CD4-positive, alpha-beta T cell (primary cell): Measurements from ENCODE around the gene ARCN1. TPM values are rescaled to one million over a fixed set of nuclear protein-coding genes. Genes with fewer than 3 reads are reported as not detected.

ENCODE experiments used
- ATAC-seq: fragments of 200-7000 bp; cut with Tn5 transposase; one replicate; pipeline ENCODE4 v1.10.0; 2022; ENCODE audit warnings: mild to moderate bottlenecking; ENCODE audit not compliant: poor library complexity
- CTCF ChIA-PET: fragments of 350-600 bp; sonication (Branson Sonifier 250); formaldehyde crosslinking; loops from one replicate; lab custom pipeline; 2021; ENCODE audit warnings: antibody characterized with exemption, inconsistent platforms; lab: Charles Lee
- POLR2A ChIA-PET: fragments of 350-600 bp; sonication (Branson Sonifier 250); formaldehyde crosslinking; loops from one replicate; lab custom pipeline; 2021; ENCODE audit warnings: antibody characterized with exemption, inconsistent platforms; lab: Charles Lee
- DNase-seq, 14 experiments: peaks; one replicate each; pipeline ENCODE4 v3.0.0-alpha.2; 2013 to 2020; ENCODE audit warnings: mixed read lengths in 2 of 14
- H3K27ac ChIP-seq, 2 donors: one replicate each; pipeline versions ENCODE4 v1.5.1 to v1.7.0; 2013; ENCODE audit warnings: low read length in 2 of 2, low read depth in 1 of 2, mild to moderate bottlenecking in 1 of 2
- H3K27me3 ChIP-seq, 2 experiments: 1 replicate in 1 of 2; 2 replicates in 1 of 2; pipeline versions ENCODE4 v1.6.1 to v1.7.0; 2013; ENCODE audit warnings: low read length in 2 of 2, control low read depth in 1 of 2, mild to moderate bottlenecking in 1 of 2, moderate library complexity in 1 of 2; ENCODE audit not compliant: insufficient read depth in 2 of 2, control insufficient read depth in 1 of 2
- H3K36me3 ChIP-seq: one replicate; pipeline ENCODE4 v1.6.1; 2013; ENCODE audit warnings: low read length, control low read depth; ENCODE audit not compliant: insufficient read depth
- H3K4me1 ChIP-seq: one replicate; pipeline ENCODE4 v1.6.1; 2013; ENCODE audit warnings: low read length, control low read depth; ENCODE audit not compliant: insufficient read depth
- H3K4me3 ChIP-seq: one replicate; pipeline ENCODE4 v1.5.1; 2013; ENCODE audit warnings: mild to moderate bottlenecking, low read length, moderate library complexity
- H3K9me3 ChIP-seq, 2 experiments: 1 replicate in 1 of 2; 2 replicates in 1 of 2; pipeline versions ENCODE4 v1.6.1 to v1.7.0; 2013; ENCODE audit warnings: low read length in 2 of 2, mild to moderate bottlenecking in 2 of 2, control low read depth in 1 of 2, moderate library complexity in 1 of 2; ENCODE audit not compliant: control insufficient read depth in 1 of 2, insufficient read depth in 1 of 2
- H3K27ac Mint-ChIP-seq: one replicate; pipeline ENCODE4 v1.8.0; 2020; ENCODE audit warnings: mixed read lengths
- H3K27me3 Mint-ChIP-seq: one replicate; pipeline ENCODE4 v1.8.0; 2021; ENCODE audit warnings: mixed read lengths
- H3K36me3 Mint-ChIP-seq: one replicate; pipeline ENCODE4 v1.8.0; 2021; ENCODE audit warnings: low read depth, mixed read lengths
- H3K4me1 Mint-ChIP-seq: one replicate; pipeline ENCODE4 v1.8.0; 2021; ENCODE audit warnings: low read depth, mixed read lengths
- H3K4me3 Mint-ChIP-seq: one replicate; pipeline ENCODE4 v1.8.0; 2020; ENCODE audit warnings: mild to moderate bottlenecking, mixed read lengths
- H3K9me3 Mint-ChIP-seq: one replicate; pipeline ENCODE4 v1.8.0; 2020; ENCODE audit warnings: mixed read lengths
- CTCF ChIP-seq: fragments of 200-600 bp; IDR thresholded peaks from one replicate; pipeline ENCODE4 v1.8.0; 2022; ENCODE audit warnings: antibody characterized with exemption, mild to moderate bottlenecking
- intact Hi-C, 2 experiments: fragments of 100-400 bp; cut with DNase I in 1 of 2; cut with micrococcal nuclease in 1 of 2; formaldehyde crosslinking; loops; one replicate each; pipeline versions ENCODE4 v1.15.1 to v1.9.0; 2023 to 2025; cut with DNase I, micrococcal nuclease
- total RNA-seq, 174 experiments: library from RNA in 2 of 174; stranded (reverse) in 2 of 174; gene quantifications; one replicate each; pipeline ENCODE4 v1.2.3 and lab custom pipeline; 2021 to 2026

ARCN1 gene
- total RNA-seq, 2 experiments from 2014 or later = 73.7 to 78.6 TPM

- Mint-ChIP-seq H3K9me3 (no peaks in the 10 kb centered on the region), H3K4me3 (no peak overlapping the region), H3K27me3 (no peaks in the 10 kb centered on the region), H3K36me3 (no peaks in the 10 kb centered on the region), H3K27ac (no peak overlapping the region), H3K4me1 (no peaks in the 10 kb centered on the region)
- no peak overlapping the region for H3K27ac ChIP-seq
- H3K4me3 ChIP-seq = no peak overlapping the region
- ATAC-seq = no peak
- CTCF ChIA-PET = no interaction called here
- no peaks in the 10 kb centered on the region for H3K27me3 ChIP-seq
- H3K9me3 ChIP-seq = no peaks in the 10 kb centered on the region
- H3K36me3 ChIP-seq = no peaks in the 10 kb centered on the region
- intact Hi-C loops = no loop called here
- no peaks in the 10 kb centered on the region for H3K4me1 ChIP-seq
- POLR2A ChIA-PET = no interaction called here
- TF ChIP-seq CTCF = no peak
- DNase-seq = no peak
Measured at GRCh38 chr11:118627566-118627965, 55.4 kb downstream of the ARCN1 start.

GRCh38 chr11:118628031-118628430 is 55.8 kb downstream of the ARCN1 start:
- H3K4me1 Mint-ChIP-seq = no peaks in the 10 kb centered on the region
- intact Hi-C loops = no loop called here
- no peaks in the 10 kb centered on the region for H3K4me1 ChIP-seq
- H3K27ac ChIP-seq = no peak overlapping the region
- DNase-seq (no peak), ATAC-seq (no peak)
- no peaks in the 10 kb centered on the region for H3K27me3 ChIP-seq
- ChIA-PET POLR2A (no interaction called here), CTCF (no interaction called here)
- H3K4me3 ChIP-seq = no peak overlapping the region
- TF ChIP-seq CTCF = no peak
- no peaks in the 10 kb centered on the region for H3K9me3 ChIP-seq
- H3K36me3 Mint-ChIP-seq = no peaks in the 10 kb centered on the region
- no peaks in the 10 kb centered on the region for H3K9me3 Mint-ChIP-seq
- no peak overlapping the region for H3K4me3 Mint-ChIP-seq
- no peak overlapping the region for H3K27ac Mint-ChIP-seq
- H3K36me3 ChIP-seq = no peaks in the 10 kb centered on the region
- H3K27me3 Mint-ChIP-seq = no peaks in the 10 kb centered on the region

GRCh38 chr11:118628432-118628831 is 56.2 kb downstream of the ARCN1 start:
- ChIA-PET POLR2A (no interaction called here), CTCF (no interaction called here)
- ATAC-seq (no peak), DNase-seq (no peak)
- no peak overlapping the region for H3K27ac Mint-ChIP-seq
- no peaks in the 10 kb centered on the region for H3K9me3 ChIP-seq
- intact Hi-C loops = no loop called here
- no peak overlapping the region for H3K4me3 Mint-ChIP-seq
- no peak overlapping the region for H3K4me3 ChIP-seq
- H3K9me3 Mint-ChIP-seq = no peaks in the 10 kb centered on the region
- no peaks in the 10 kb centered on the region for H3K27me3 ChIP-seq
- no peaks in the 10 kb centered on the region for H3K27me3 Mint-ChIP-seq
- H3K36me3 Mint-ChIP-seq = no peaks in the 10 kb centered on the region
- H3K4me1 Mint-ChIP-seq = no peaks in the 10 kb centered on the region
- H3K36me3 ChIP-seq = no peaks in the 10 kb centered on the region
- H3K4me1 ChIP-seq = no peaks in the 10 kb centered on the region
- no peak for TF ChIP-seq CTCF
- H3K27ac ChIP-seq = no peak overlapping the region
